Esophagus (tissue), 2 donors: ENCODE results near the gene RELA. TPM values are rescaled to one million over a fixed set of nuclear protein-coding genes. Genes with fewer than 3 reads are reported as not detected.

ENCODE experiments used
- H3K27ac ChIP-seq, 2 donors: one replicate each; pipeline ENCODE4 v1.5.1; 2013; ENCODE audit warnings: low read depth in 2 of 2, mild to moderate bottlenecking in 2 of 2, inconsistent platforms in 1 of 2, low read length in 1 of 2, moderate library complexity in 1 of 2
- H3K27me3 ChIP-seq, 2 donors: one replicate each; pipeline ENCODE4 v1.6.1; 2013; ENCODE audit warnings: low read length in 2 of 2, control low read depth in 1 of 2, mild to moderate bottlenecking in 1 of 2; ENCODE audit not compliant: insufficient read depth in 2 of 2, control insufficient read depth in 1 of 2
- H3K36me3 ChIP-seq, 2 donors: one replicate each; pipeline ENCODE4 v1.6.1; 2013; ENCODE audit warnings: low read length in 1 of 2; ENCODE audit not compliant: control insufficient read depth in 2 of 2, insufficient read depth in 2 of 2
- H3K4me1 ChIP-seq, 2 donors: one replicate each; pipeline ENCODE4 v1.6.1; 2013; ENCODE audit warnings: low read length in 1 of 2; ENCODE audit not compliant: control insufficient read depth in 2 of 2, insufficient read depth in 2 of 2
- H3K4me3 ChIP-seq, 2 donors: one replicate each; pipeline ENCODE4 v1.5.1; 2013; ENCODE audit warnings: low read length in 2 of 2, mild to moderate bottlenecking in 2 of 2, low read depth in 1 of 2, moderate library complexity in 1 of 2
- H3K9me3 ChIP-seq, 2 donors: one replicate each; pipeline ENCODE4 v1.6.1; 2013; ENCODE audit warnings: mild to moderate bottlenecking in 2 of 2, low read depth in 1 of 2, low read length in 1 of 2, moderate library complexity in 1 of 2; ENCODE audit not compliant: control insufficient read depth in 2 of 2, insufficient read depth in 1 of 2
- WGBS, 2 donors: extraction: QIAGEN DNeasy Blood & Tissue Kit; methylation state at CpG; one replicate each; pipeline ENCODE4 v1.1.7; 2013; 5-methylcytosine and 5-hydroxymethylcytosine counted together
- polyA plus RNA-seq, 2 donors: library from polyadenylated mRNA; stranded (reverse); fragments of 200-250 nt; gene quantifications; one replicate each; pipeline ENCODE4 v1.2.3, GENCODE V29; 2013
- donor health status: healthy with polysubstance abuse.
- donor health status: Bipolar disorder and iron deficiency.

Gene RELA
- polyA plus RNA-seq, 2 donors: 39.6 to 40.0 TPM

DNA sequence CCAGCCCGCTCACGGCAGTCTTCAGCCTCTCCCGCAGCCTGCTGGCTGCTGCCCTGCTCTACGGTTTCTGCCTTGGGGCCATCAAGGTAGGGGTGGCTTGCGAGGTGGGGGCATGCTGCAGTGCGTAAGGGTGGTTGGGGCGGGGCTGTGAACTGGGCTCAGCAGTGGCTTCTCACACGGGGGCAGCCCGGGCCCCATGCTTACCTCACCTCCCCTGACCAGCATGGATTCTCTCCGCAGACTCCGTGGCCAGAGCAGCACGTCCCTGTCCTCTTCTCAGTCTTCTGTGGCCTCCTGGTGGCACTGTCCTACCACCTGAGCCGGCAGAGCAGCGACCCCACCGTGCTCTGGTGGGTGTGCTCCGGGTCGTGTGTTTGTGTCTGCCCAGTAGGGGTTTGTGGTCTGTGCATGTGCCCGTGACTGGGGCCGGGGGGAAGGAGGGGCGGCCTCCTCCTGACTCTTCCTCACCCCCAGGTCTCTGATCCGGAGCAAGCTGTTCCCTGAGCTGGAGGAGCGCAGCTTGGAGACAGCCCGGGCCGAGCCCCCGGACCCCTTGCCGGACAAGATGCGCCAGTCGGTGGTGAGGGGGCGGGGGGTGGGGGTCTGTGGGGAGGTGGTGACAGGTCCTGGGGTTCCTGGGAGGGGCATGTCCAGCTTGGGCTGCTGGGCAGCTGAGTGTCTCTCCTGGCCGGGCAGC lies 37.6 kb downstream of the RELA start:
- Histone ChIP-seq H3K27me3 (no peaks in the 10 kb centered on the region), H3K9me3 (no peaks in the 10 kb centered on the region), H3K27ac (no peak overlapping the region), H3K4me3 (no peak overlapping the region), H3K4me1 (peaks cover 0 to 3% of the 10 kb centered on the region in 2 donors), H3K36me3 (peaks cover 22 to 82% of the 10 kb centered on the region in 2 donors)
- whole genome bisulfite sequencing, 2 donors: 85 to 88% methylated on average over 30 of the region's 30 CpGs

DNA sequence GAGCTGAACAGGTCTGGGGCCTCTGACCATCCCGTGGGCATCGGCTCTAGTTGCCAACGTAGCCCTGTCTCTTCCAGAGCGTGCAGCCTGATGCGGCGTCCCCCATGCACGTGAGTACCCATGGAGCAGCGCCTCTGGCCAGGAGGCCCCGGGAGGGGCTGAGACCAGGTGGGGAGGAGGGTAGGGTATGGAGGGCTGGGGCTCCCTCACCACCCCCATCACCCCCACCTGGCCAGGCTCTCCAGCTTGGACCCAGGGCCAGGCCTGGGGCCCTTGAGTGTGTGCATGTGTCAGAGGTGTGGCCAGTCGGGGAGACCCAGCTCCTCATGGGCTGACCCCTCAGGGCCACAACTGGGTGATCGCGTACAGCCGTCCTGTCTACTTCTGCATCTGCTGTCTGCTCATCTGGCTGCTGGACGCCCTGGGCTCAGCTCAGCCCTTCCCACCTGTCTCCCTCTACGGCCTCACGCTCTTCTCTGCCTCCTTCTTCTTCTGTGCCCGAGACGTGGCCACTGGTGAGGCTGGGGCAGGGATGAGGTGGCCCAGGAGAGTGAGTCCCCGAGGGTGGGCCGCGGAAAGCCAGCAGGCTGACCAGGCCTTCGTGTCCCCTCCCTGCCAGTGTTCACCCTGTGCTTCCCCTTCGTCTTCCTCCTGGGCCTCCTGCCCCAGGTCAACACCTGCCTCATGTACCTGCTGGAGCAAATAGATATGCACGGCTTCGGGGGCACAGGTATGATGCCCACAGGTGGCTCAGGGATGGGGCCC lies 38.7 kb downstream of the RELA start:
- WGBS, 2 donors: 92 to 94% methylated on average over 24 to 25 of the region's 25 CpGs

DNA sequence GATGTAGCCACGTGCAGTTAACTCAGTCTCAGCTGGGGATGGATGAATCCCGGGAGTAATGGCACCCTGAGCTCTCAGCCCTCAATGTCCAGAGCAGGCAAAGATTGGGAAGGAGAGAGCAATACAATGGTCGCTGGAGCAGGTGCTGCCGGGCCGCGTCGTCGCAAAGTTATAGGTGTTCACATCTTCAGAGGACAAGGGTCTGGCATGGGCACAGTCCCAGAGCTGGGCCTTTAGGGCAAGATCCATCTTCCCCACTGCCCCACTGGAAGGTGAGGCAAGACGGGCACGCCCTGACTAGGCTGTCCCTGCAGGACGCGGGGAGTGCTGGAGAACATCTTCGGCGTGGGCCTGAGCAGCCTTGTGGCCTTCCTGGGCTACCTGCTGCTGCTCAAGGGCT lies 39.5 kb downstream of the RELA start:
- peaks cover 0 to 3% of the 10 kb centered on the region in 2 donors for H3K4me1 ChIP-seq
- H3K27ac ChIP-seq: no peak overlapping the region
- H3K9me3 ChIP-seq: no peaks in the 10 kb centered on the region
- H3K27me3 ChIP-seq: no peaks in the 10 kb centered on the region
- no peak overlapping the region for H3K4me3 ChIP-seq
- 89 to 94% methylated on average over 14 of the region's 14 CpGs for WGBS, 2 donors
- peaks cover 14 to 83% of the 10 kb centered on the region in 2 donors for H3K36me3 ChIP-seq

More for the DNA sequence above, 38.7 kb downstream of the RELA start:
- H3K4me3 ChIP-seq: no peak overlapping the region
- H3K36me3 ChIP-seq: peaks cover 18 to 83% of the 10 kb centered on the region in 2 donors
- no peaks in the 10 kb centered on the region for H3K27me3 ChIP-seq
- H3K27ac ChIP-seq: no peak overlapping the region
- H3K9me3 ChIP-seq: no peaks in the 10 kb centered on the region
- H3K4me1 ChIP-seq: peaks cover 0 to 3% of the 10 kb centered on the region in 2 donors

DNA sequence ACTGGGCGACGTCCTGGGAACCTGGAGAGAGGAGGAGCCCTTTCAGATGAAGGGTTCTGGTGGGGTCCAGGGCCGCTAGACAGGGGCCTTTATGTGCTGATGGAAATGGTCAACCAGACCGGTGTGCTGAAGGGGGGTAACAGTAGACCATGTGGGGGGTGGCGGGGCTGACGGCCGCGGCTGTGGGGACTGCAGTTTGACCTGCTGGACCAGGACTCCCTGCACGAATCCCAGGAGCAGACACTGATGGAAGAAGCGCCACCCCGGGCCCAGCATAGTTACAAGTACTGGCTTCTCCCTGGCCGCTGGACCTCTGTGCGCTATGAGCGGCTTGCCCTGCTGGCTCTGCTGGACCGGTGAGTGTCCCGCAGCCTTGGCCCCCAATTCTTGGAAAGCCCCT lies 40.7 kb downstream of the RELA start:
- H3K27me3 ChIP-seq: no peaks in the 10 kb centered on the region
- WGBS, 2 donors: 92 to 94% methylated on average over 14 to 16 of the region's 16 CpGs
- H3K36me3 ChIP-seq: peaks cover 14 to 83% of the 10 kb centered on the region in 2 donors
- no peak overlapping the region for H3K4me3 ChIP-seq
- H3K9me3 ChIP-seq: no peaks in the 10 kb centered on the region
- H3K27ac ChIP-seq: no peak overlapping the region
- peaks cover 0 to 3% of the 10 kb centered on the region in 2 donors for H3K4me1 ChIP-seq

DNA sequence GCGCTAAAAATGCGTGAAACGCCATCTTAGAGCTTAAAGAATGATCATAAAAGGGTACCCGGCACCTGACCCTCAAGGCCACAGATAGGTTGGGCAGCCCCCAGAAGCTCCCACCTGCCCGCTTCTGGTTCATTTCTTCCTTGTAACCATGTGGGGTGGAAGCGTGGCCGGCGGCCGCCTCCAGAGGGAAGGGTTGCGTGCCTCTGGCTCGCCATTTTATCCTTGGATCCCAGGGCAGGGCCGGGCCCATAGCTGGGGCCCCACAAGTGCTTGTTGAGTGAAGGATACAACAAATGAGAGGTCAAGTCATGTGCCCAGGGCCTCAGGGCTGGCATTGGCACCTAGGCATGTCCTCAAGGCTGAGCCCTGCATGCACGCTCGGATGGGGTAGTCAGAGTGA lies 41.3 kb downstream of the RELA start:
- no peak overlapping the region for H3K27ac ChIP-seq
- WGBS, 2 donors: 94 to 97% methylated on average over 14 of the region's 14 CpGs
- no peak overlapping the region for H3K4me3 ChIP-seq

DNA sequence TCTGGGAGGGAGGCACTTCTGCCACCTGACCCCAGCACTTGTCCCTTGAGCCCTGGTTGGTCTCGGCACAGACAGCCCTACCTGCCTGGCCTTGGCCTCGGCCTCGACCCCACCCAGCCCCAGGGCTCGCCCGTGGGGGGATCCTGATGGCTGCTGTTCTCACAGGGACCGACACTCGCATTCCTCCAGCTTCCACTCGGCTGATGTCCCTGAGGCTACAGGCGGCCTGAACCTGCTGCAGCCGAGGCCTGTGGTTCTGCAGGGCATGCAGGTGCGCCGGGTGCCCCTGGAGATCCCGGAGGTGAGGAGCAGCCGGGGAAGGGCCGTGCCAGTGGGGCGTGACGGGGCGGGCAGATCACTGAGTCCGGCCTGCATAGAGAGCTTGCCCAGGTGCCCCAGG lies 42.0 kb downstream of the RELA start:
- H3K36me3 ChIP-seq: peaks cover 11 to 71% of the 10 kb centered on the region in 2 donors
- no peaks in the 10 kb centered on the region for H3K27me3 ChIP-seq
- WGBS, 2 donors: 87 to 90% methylated on average over 19 of the region's 19 CpGs
- no peak overlapping the region for H3K27ac ChIP-seq
- peaks cover 1 to 4% of the 10 kb centered on the region in 2 donors for H3K4me1 ChIP-seq
- H3K4me3 ChIP-seq: no peak overlapping the region
- H3K9me3 ChIP-seq: no peaks in the 10 kb centered on the region

More for the DNA sequence above, 41.3 kb downstream of the RELA start:
- H3K36me3 ChIP-seq: peaks cover 14 to 78% of the 10 kb centered on the region in 2 donors
- H3K27me3 ChIP-seq: no peaks in the 10 kb centered on the region
- peaks cover 3 to 4% of the 10 kb centered on the region in 2 donors for H3K4me1 ChIP-seq
- H3K9me3 ChIP-seq: no peaks in the 10 kb centered on the region

DNA sequence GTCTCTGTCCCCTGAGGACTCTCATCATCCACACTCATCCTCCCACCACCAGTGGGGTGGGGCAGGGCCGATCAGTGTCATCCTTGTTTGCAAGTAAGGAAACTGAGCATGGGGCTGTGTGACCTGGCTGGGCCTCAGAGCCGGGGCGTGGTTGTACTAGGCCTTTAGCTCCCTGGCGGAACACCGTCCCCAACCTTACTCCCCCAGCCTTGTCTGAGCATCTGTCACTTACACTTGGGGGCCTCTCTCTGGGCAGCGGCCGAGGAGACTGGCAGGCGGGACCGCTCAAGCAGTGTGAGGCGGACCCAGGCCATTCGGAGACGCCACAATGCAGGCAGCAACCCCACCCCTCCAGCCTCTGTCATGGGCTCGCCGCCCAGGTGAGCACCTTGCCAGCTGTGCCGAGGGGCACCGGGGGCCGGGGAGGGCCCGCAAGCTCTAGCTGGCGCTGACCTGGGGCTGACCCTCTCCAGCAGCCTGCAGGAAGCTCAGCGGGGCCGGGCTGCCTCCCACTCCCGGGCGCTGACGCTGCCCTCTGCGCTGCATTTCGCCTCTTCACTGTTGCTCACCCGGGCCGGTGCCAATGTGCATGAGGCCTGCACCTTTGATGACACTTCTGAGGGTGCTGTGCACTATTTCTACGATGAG lies 43.3 kb downstream of the RELA start:
- no peaks in the 10 kb centered on the region for H3K27me3 ChIP-seq
- WGBS, 2 donors: 91% methylated on average over 27 to 29 of the region's 29 CpGs
- H3K4me1 ChIP-seq: peaks cover 0 to 4% of the 10 kb centered on the region in 2 donors
- no peaks in the 10 kb centered on the region for H3K9me3 ChIP-seq
- no peak overlapping the region for H3K27ac ChIP-seq
- peaks cover 9 to 60% of the 10 kb centered on the region in 2 donors for H3K36me3 ChIP-seq
- no peak overlapping the region for H3K4me3 ChIP-seq

DNA sequence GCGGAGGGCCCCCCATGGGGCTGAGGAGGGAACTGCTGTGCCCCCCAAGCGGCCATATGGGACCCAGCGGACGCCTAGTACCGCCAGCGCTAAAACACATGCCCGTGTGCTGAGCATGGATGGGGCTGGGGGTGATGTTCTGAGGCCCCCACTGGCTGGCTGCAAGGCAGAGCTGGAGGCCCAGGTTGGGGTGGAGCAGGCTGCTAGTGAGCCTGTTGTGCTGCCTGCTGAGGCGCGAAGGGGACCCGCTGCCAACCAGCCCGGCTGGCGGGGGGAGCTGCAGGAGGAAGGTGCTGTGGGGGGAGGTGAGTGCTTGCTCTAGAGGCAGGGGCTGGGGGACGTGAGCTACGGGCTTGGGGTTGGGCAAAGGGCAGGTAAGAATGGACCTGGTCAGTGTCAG lies 44.0 kb downstream of the RELA start:
- Histone ChIP-seq H3K27ac (no peak overlapping the region), H3K9me3 (no peaks in the 10 kb centered on the region), H3K4me1 (peaks cover 0 to 4% of the 10 kb centered on the region in 2 donors), H3K4me3 (no peak overlapping the region), H3K36me3 (peaks cover 9 to 53% of the 10 kb centered on the region in 2 donors), H3K27me3 (no peaks in the 10 kb centered on the region)
- WGBS, 2 donors: 90 to 91% methylated on average over 14 of the region's 14 CpGs

DNA sequence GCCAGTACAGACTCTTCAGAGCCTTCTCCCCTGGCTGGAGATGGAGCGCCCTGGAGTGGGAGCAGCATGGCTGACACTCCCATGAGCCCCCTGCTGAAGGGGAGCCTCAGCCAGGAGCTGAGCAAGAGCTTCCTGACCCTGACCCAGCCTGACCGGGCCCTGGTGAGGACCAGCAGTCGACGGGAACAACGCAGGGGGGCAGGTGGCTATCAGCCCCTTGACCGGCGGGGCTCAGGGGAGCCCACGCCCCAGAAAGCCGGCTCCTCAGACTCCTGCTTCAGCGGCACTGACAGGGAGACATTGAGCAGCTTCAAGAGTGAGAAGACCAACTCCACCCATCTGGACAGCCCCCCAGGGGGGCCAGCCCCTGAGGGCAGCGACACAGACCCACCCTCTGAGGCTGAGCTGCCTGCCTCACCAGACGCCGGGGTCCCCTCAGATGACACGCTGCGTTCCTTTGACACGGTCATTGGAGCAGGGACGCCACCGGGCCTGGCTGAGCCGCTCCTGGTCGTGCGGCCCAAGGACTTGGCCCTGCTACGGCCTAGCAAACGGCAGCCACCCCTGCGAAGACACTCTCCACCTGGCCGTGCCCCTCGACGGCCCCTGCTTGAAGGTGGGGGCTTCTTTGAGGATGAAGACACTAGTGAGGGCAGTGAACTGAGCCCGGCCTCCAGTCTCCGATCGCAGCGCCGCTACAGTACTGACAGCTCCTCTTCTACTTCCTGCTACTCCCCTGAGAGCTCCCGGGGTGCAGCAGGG lies 44.5 kb downstream of the RELA start:
- H3K27ac ChIP-seq: no peak overlapping the region
- H3K4me1 ChIP-seq: peaks cover 1 to 7% of the 10 kb centered on the region in 2 donors
- WGBS, 2 donors: 94 to 95% methylated on average over 33 of the region's 33 CpGs
- no peaks in the 10 kb centered on the region for H3K27me3 ChIP-seq
- no peak overlapping the region for H3K4me3 ChIP-seq
- H3K9me3 ChIP-seq: no peaks in the 10 kb centered on the region
- H3K36me3 ChIP-seq: peaks cover 9 to 49% of the 10 kb centered on the region in 2 donors
